ENCODE data around the gene TXNDC11.

The TXNDC11 gene

DNA sequence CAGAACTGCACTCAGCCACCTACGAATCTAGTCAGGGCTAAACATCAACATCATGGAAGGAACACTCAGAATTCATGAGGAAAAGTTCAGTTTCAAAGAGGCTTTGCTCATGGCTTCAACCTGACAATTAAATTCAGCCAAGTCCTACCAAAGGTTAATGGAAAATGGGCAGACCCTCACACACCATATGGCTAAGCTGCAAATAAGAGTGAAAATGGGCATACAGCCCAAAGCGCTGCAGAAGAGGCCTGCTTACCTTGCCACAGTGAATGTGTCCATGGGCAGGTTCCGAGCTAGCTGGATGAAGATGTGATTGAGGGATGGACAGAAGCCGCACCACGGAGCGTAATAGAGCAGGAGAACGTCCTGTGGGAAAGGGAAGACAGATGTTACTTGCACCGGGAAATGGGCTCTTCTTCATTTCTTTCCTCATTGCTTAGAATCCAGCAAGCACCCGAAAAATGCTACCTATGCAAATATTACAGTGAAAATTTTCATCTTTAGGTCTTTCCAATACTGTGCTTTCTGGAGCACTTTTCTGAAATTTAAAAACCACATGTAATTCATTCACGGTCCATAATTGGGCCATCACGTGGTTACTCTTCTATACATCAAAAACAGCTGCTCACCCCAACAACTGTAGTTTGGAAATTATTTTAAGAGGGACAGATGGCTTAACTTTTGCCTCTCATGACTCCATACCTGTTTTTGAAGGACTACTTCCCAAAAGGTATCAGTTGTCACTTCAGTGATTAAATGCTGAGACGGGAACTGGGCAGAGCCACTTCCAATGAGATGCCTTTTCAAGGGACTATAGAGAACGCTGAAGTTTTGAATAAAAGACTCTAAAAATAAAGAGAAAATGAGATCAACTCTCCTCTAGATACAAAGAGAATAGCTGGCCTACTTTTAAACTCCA is 54.8 kb downstream of the TXNDC11 start:
- DNase-seq = no peak

GRCh38 chr16:11686713-11687380 is 55.8 kb downstream of the TXNDC11 start:
- DNase-seq = no peak

DNA sequence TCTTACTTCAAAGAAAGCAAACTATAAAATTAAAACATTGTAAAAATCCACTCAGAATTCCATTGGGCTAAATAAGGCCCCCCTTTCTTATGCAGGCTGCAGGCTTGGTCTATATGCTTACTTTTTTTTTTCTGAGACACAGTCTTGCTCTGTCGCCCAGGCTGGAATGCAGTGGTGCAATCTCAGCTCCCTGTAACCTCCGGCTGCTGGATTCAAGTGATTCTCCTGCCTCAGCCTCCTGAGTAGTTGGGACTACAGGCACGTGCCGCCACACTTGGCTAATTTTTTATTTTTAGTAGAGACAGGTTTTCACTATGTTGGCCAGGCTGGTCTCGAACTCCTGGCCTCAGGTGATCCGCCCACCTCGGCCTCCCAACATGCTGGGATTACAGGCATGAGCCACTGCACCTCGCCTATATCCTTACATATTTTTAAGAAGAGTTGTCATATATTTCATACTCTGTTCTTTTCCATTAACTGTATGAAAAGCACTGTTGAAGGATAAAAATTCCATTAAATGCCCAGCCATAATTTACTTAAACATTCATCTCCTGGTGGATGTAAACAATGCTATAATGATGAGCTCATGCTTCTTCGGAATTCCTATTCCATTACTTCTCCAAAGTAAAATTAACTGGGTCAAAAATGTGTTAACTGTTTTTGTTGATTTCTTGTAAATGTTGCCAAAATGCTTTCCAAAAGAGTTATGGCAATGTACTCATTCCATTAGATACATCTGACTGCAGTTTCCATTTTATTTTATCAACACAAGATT is 56.6 kb downstream of the TXNDC11 start:
- no peak for DNase-seq

GRCh38 chr16:11684231-11685025 is 58.2 kb downstream of the TXNDC11 start:
- no peak for DNase-seq

DNA sequence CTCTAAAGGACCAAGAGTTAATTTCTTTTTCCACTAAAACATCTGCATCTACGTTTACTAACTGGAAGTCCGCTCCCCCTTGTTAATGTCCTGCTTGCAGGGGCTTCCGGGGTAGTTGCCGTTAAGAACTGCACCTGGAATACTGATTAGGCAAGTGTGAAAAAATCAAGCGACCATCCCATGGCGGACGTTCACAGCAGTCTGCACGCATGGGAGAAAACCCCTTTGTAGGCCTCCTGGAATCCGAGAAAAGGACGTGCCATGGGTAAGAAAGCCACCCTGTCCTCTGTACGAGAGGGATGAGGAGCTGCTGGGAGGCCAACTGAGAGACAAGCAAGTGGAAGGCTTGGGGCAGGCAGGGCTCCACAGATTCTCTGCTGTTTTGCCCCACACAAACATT is 59.5 kb downstream of the TXNDC11 start:
- no peak for DNase-seq

- DNase-seq = no peak
Measured at GRCh38 chr16:11682655-11683096, 60.0 kb downstream of the TXNDC11 start.

DNA sequence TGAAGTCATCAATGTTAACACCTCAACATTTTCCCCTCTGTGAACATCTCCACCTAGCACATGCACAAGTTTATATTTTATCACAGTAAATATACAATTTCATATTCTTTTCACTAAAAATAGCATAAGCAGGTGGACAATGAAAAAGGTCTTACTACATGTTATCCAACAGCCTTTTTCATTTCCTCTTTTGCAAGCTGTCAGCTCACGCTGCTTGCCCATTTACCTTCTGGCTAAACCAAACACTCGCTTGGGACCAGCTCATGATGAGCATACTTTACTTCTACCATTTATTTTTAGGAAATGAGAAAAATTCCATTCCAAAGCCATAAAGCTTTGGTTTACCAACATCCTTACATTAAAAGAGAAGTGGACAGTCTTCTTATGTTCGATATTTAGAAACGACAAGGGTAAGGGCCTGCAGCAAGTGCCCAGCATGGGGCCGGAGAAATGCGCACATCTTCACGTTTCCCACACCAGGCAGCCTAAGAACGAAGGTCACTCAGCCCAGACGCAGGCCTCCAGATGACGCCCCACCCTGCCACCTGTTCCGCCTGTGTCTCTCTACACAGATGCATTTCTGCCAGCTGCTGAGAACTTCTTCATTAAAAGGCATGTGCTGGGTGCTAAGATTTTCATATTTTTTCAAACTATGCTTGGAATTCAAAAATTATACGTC is 60.5 kb downstream of the TXNDC11 start:
- DNase-seq = no peak

GRCh38 chr16:11681556-11681955 is 61.1 kb downstream of the TXNDC11 start:
- DNase-seq = no peak

DNA sequence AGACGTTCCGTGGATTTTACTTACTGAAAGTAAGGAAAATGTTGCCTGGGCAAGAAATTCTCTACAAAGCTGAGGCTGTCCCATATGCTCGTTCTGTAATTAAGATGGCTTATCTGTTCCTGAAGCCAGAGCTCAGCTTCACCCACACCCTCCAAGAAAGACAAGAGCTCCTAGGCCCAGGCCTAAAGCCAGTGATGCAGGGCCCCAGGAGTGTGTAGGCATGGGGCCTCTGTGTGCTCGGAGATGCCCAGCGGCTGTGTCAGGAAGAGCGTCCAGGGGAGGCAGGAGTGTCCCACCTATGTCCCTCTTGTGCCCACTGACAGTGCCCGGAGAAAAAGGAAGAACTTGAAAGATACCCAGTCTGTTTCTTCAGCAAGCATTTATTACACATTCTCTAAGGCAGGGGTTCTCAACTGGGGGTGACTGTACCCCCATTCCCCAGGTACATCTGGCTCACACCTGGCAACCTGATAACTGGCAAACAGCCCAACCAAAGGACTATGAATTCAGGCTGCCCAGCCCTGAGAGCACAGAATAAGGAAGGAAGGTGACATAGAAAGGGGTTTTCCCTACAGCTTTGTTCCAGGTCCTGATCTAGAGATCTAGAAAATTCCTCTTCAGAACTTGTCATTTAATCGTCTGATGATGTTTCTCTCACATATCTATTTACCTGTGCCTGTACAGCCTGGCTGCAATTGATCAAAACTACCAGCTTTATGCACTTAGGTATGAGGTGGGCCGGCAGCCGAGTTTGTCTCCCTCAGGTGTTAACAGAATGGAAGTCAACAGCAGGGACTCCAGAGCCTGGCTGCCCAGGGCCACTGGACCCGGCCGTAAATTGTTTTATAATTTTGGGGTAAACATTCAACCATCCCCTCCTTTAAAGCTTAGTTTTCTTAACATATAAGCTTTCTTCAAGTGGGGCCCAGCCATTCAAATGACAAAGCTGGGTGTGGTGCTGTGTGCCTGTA is 62.4 kb downstream of the TXNDC11 start:
- no peak for DNase-seq

DNA sequence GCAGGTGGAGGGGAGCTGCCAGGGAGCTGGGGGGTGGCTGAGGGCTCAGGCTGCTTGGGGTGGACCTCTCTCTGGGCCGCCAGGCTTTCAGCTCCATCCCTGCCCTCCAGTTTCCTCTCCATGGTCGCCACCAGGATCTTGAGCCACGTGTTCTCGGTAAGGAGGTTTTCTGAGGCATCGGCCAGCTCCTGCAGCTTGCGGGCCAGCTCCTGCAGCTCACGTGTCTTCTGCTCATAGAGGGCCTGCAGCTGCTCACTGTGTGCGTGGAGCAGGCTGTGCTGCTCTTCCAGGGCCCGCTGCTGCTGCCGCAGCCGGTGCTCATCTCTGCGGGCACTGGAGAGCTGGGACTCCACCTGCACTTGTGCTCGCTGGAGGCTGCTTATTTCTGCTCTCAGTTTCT is 63.4 kb downstream of the TXNDC11 start:
- no peak for DNase-seq

DNA sequence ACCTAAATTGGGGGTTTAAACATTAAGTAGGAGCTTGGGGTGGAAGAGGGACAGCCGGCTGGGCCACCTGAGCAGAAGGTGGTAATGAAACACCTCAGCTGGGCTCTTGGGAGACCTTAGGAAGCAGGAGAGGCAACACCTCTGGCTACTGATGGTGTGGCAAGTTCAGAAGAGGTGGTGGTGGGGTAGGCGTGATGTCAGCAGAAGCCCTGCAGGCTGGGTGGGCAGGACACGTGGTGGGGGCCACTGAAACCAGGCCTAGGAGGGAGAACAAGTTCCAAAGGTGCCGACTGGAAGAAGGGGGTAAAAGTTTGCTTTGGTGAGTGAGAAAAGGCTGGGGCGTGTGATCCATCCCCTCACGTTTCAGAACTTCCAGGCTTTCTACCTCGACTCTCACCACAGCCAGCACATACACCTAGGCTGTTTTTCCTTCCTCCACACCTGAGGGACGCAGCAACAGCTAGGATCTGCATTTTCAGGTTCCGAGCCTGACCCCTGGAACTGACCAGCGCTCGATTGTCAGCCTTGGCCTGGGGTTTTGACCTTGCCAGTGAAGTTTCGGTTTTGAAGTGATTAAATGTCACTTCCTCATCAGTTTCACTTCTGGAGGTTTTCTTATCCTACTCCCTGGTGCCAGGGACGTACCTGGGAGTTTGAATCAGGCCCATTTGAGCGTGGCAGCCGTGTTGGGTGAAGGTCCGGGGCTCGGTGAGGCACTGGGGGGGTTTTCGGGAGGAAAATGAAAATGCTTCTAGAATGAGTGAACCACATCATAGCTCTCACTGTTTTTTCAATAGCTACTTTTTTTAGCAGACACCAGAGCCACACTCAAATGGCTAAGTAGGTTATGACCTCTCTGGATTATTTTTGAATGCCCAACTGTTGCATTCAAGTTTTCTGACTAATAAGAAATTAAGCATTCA is 64.4 kb downstream of the TXNDC11 start:
- DNase-seq = no peak

DNA sequence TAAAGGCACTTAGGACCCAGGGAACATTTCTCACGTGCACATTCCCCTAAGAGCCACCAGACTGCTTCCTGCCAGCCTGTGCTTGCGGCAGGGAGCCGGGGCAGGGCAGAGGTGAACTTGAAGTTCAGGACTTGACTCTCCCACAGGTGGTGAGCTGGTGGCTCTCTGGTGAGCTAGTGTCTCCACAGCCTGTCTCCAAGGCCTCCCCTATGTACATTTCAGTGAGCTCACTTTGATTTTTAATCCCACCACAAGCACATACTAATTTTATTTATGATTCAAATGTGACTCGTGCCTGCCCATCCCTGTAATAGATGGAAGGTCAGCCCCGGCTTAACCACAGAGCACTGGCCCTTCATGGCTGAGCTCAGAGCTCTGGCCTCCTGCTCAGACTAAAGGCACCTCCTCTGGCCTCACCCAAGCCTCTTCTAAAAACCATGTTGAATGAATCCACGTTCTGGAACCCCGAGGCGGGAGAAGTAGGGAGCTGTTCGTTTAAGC is 65.2 kb downstream of the TXNDC11 start:
- no peak for DNase-seq

GRCh38 chr16:11676799-11677198 is 65.9 kb downstream of the TXNDC11 start:
- no peak for DNase-seq

- no peak for DNase-seq
Measured at GRCh38 chr16:11675561-11676511, 66.8 kb downstream of the TXNDC11 start.

DNA sequence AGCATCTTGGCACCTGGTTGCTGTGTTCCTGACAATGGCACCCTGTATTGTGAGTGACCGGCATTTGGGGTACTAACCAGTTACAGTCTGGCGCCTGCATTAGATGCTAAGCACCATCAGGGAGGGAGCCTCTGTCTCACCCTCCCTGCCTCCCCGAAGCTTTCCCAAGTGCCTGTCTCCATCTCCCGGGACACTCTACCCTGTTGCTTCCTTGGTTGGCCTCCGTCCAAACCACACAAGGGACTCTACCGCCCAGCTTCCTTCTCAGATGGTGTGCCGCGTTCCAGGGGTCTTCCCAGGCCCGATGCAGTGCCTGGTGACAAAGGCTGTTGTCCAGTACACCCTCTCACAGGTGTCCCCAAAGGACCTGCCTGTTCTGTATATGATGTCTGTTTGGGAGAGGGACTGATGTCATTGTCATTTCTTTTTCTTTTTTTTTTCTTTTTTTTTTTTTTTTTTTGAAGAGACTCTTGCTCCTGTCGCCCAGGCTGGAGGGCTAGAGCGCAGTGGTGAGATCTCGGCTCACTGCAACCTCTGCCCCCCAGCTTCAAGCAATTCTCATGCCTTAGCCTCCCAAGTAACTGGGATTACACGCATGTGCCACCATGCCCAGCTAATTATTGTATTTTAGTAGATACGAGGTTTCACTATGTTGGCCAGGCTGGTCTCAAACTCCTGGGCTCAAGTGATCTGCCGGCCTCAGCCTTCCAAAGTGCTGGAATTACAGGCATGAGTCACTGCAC is 67.7 kb downstream of the TXNDC11 start:
- no peak for DNase-seq

- DNase-seq = no peak
Measured at GRCh38 chr16:11674001-11674817, 68.4 kb downstream of the TXNDC11 start.

All from stimulated activated CD4-positive, alpha-beta T cell treated with anti-CD3 and anti-CD28 coated beads, Interleukin-4, amount 100 ng/mL, for 24 hours (primary cell).